HG03175 (cell line): ENCODE results near the gene AQP12A.

Experiments used
- ATAC-seq: cut with Tn5 transposase; IDR thresholded peaks from one replicate; pipeline ENCODE4 v1.9.1; 2021; ENCODE audit warnings: mild to moderate bottlenecking, moderate library complexity; ENCODE audit not compliant: unreplicated experiment

The AQP12A gene

GRCh38 chr2:240703417-240704341 is 12.0 kb downstream of the AQP12A start:
- no peak for ATAC-seq

- ATAC-seq: no peak
Measured at GRCh38 chr2:240704651-240705050, 13.0 kb downstream of the AQP12A start.

- no peak for ATAC-seq
Measured at GRCh38 chr2:240705204-240705791, 13.6 kb downstream of the AQP12A start.

- no peak for ATAC-seq
Measured at GRCh38 chr2:240707043-240707756, 15.5 kb downstream of the AQP12A start.

- ATAC-seq: no peak
Measured at GRCh38 chr2:240707821-240708220, 16.2 kb downstream of the AQP12A start.

GRCh38 chr2:240708457-240708856 is 16.8 kb downstream of the AQP12A start:
- ATAC-seq: no peak

- no peak for ATAC-seq
Measured at GRCh38 chr2:240711296-240711695, 19.6 kb downstream of the AQP12A start.

GRCh38 chr2:240711701-240712100 is 20.0 kb downstream of the AQP12A start:
- no peak for ATAC-seq

GRCh38 chr2:240712121-240712520 is 20.5 kb downstream of the AQP12A start:
- ATAC-seq: no peak

- ATAC-seq: no peak
Measured at GRCh38 chr2:240713071-240713927, 21.6 kb downstream of the AQP12A start.

GRCh38 chr2:240713928-240714746 is 22.5 kb downstream of the AQP12A start:
- no peak for ATAC-seq

- ATAC-seq: no peak
Measured at GRCh38 chr2:240714747-240715725, 23.4 kb downstream of the AQP12A start.

GRCh38 chr2:240716130-240716798 is 24.6 kb downstream of the AQP12A start:
- no peak for ATAC-seq

GRCh38 chr2:240717181-240717641 is 25.5 kb downstream of the AQP12A start:
- no peak for ATAC-seq

- ATAC-seq: no peak
Measured at GRCh38 chr2:240717681-240718581, 26.3 kb downstream of the AQP12A start.

GRCh38 chr2:240718896-240719490 is 27.3 kb downstream of the AQP12A start:
- ATAC-seq: no peak
